Karpas-422 (cell line): ENCODE data around the gene PPP1R14D. TPM values are rescaled to one million over a fixed set of nuclear protein-coding genes. Genes with fewer than 3 reads are reported as not detected.
A peak's percentile ranks its signal among the peaks of the same experiment; 100 is the strongest.
"Not testable (repeated sequence)": the region's sequence is repeated elsewhere in the genome, so short reads cannot be mapped to it uniquely, and the experiment has no call there.

Source experiments
- DNase-seq: peaks from one replicate; pipeline ENCODE4 v3.0.0-alpha.2; 2015
- H2AFZ ChIP-seq: fragments of 200-600 bp; sonication (generic); 2 replicates; pipeline ENCODE4 v1.6.1; 2014; ENCODE audit warnings: antibody characterized with exemption, low read length, mixed read lengths
- H3K27ac ChIP-seq: fragments of 200-600 bp; sonication (generic); 2 replicates; pipeline ENCODE4 v1.5.1; 2014; ENCODE audit warnings: mild to moderate bottlenecking, low read length, moderate library complexity
- H3K27me3 ChIP-seq: fragments of 200-600 bp; sonication (generic); 2 replicates; pipeline ENCODE4 v1.6.1; 2014; ENCODE audit warnings: low read length, mixed read lengths
- H3K36me3 ChIP-seq: fragments of 200-600 bp; sonication (generic); 2 replicates; pipeline ENCODE4 v1.6.1; 2014; ENCODE audit warnings: low read length, mixed read lengths; ENCODE audit not compliant: insufficient read depth
- H3K4me1 ChIP-seq: fragments of 200-600 bp; sonication (generic); 2 replicates; pipeline ENCODE4 v1.6.1; 2014; ENCODE audit warnings: mild to moderate bottlenecking, low read length, mixed read lengths
- H3K4me2 ChIP-seq: fragments of 200-600 bp; sonication (generic); 2 replicates; pipeline ENCODE4 v1.6.1; 2014; ENCODE audit warnings: low read length, low read depth, mild to moderate bottlenecking; ENCODE audit not compliant: poor library complexity, severe bottlenecking
- H3K4me3 ChIP-seq: fragments of 200-600 bp; sonication (generic); 2 replicates; pipeline ENCODE4 v1.5.1; 2014; ENCODE audit warnings: mild to moderate bottlenecking, antibody characterized with exemption, low read length, mixed read lengths
- H3K79me2 ChIP-seq: fragments of 200-600 bp; sonication (generic); 2 replicates; pipeline ENCODE4 v1.6.1; 2014; ENCODE audit warnings: mild to moderate bottlenecking, low read length, mixed read lengths
- H3K9ac ChIP-seq: fragments of 200-600 bp; sonication (generic); 2 replicates; pipeline ENCODE4 v1.6.0; 2014; ENCODE audit warnings: low read length
- H3K9me2 ChIP-seq: fragments of 200-600 bp; sonication (generic), shearing (Covaris generic); replicated peaks from 2 replicates; pipeline ENCODE4 v1.6.0; 2014; ENCODE audit warnings: mild to moderate bottlenecking, low read length, moderate library complexity; ENCODE audit not compliant: insufficient read depth
- H3K9me3 ChIP-seq: fragments of 300-700, 200-600 bp; sonication (generic); 2 replicates; pipeline ENCODE4 v1.6.1; 2014; ENCODE audit warnings: low read length, mixed read lengths
- H4K20me1 ChIP-seq: fragments of 200-600 bp; sonication (generic); 2 replicates; pipeline ENCODE4 v1.6.1; 2014; ENCODE audit warnings: mild to moderate bottlenecking, antibody characterized with exemption, low read length, low read depth; ENCODE audit not compliant: insufficient read depth
- total RNA-seq: library from RNA; depleted of rRNA; stranded (reverse); fragments of >200 nt; shearing (Covaris generic); gene quantifications from 2 replicates; pipeline ENCODE4 v1.2.3, GENCODE V29; 2014; ENCODE audit warnings: low replicate concordance

The PPP1R14D gene
- total RNA-seq, 1 experiment from 2014 or later, result not detected

- H2AFZ ChIP-seq, result no peak overlapping the region
- no peaks in the 10 kb centered on the region for H3K27me3 ChIP-seq
- no peak for DNase-seq
- no peak overlapping the region for H3K9ac ChIP-seq
- H4K20me1 ChIP-seq, result no peaks in the 10 kb centered on the region
- no peak overlapping the region for H3K4me3 ChIP-seq
- peaks cover 22% of the 10 kb centered on the region for H3K4me1 ChIP-seq
- no peaks in the 10 kb centered on the region for H3K79me2 ChIP-seq
- no peaks in the 10 kb centered on the region for H3K9me3 ChIP-seq
- H3K4me2 ChIP-seq, result no peak overlapping the region
- H3K9me2 ChIP-seq, result no peaks in the 10 kb centered on the region
- no peaks in the 10 kb centered on the region for H3K36me3 ChIP-seq
- H3K27ac ChIP-seq, result no peak overlapping the region
Measured at GRCh38 chr15:40869686-40870085, 41.2 kb upstream of the PPP1R14D start.

DNA sequence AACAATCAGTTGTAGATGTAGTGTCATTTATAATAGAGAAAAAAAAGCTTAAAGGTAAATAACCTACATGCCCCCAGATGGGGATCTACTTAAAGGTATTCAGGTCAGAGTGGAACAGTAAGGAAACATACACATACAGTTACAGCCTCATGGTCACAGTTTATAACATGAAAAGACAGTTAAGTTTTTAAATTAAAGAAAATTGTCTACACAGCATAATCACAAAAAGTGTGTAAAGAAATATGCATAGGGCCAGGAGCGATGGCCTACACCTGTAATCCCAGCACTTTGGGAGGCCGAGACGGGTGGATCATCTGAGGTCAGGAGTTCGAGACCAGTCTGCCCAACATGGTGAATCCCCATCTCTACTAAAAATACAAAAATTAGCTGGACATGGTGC, 38.7 kb upstream of the PPP1R14D start:
- Histone ChIP-seq H3K4me1 (peaks cover 7% of the 10 kb centered on the region), H3K4me2 (no peak overlapping the region)
- no peak for DNase-seq

GRCh38 chr15:40863660-40864270, 35.3 kb upstream of the PPP1R14D start:
- H2AFZ ChIP-seq, result no peak overlapping the region
- no peaks in the 10 kb centered on the region for H3K9me3 ChIP-seq
- no peak overlapping the region for H3K4me2 ChIP-seq

More for the DNA sequence above, 38.7 kb upstream of the PPP1R14D start:
- Histone ChIP-seq H4K20me1 (no peaks in the 10 kb centered on the region), H3K79me2 (no peaks in the 10 kb centered on the region), H3K4me3 (no peak overlapping the region), H3K9ac (no peak overlapping the region), H2AFZ (no peak overlapping the region), H3K9me2 (no peaks in the 10 kb centered on the region), H3K9me3 (no peaks in the 10 kb centered on the region), H3K36me3 (no peaks in the 10 kb centered on the region), H3K27me3 (no peaks in the 10 kb centered on the region), H3K27ac (no peak overlapping the region)

GRCh38 chr15:40861147-40861546, 32.6 kb upstream of the PPP1R14D start:
- H3K36me3 ChIP-seq, H4K20me1 ChIP-seq, H3K4me2 ChIP-seq, H3K79me2 ChIP-seq, H2AFZ ChIP-seq, H3K9me3 ChIP-seq, H3K27ac ChIP-seq, H3K27me3 ChIP-seq, H3K4me3 ChIP-seq, H3K9me2 ChIP-seq, DNase-seq, H3K9ac ChIP-seq: not testable (repeated sequence)
- H3K4me1 ChIP-seq, result peaks cover 25% of the 10 kb centered on the region

More at GRCh38 chr15:40863660-40864270, 35.3 kb upstream of the PPP1R14D start:
- DNase-seq, result no peak
- H3K79me2 ChIP-seq, result no peaks in the 10 kb centered on the region
- no peak overlapping the region for H3K27ac ChIP-seq
- H3K36me3 ChIP-seq, result no peaks in the 10 kb centered on the region
- H3K9ac ChIP-seq, result no peak overlapping the region
- H3K4me3 ChIP-seq, result no peak overlapping the region
- H3K9me2 ChIP-seq, result no peaks in the 10 kb centered on the region
- peaks cover 9% of the 10 kb centered on the region for H3K4me1 ChIP-seq
- H4K20me1 ChIP-seq, result no peaks in the 10 kb centered on the region
- no peaks in the 10 kb centered on the region for H3K27me3 ChIP-seq

- no peaks in the 10 kb centered on the region for H3K27me3 ChIP-seq
- H3K9ac ChIP-seq, result peak overlapping the region; percentile 63
- DNase-seq, result peak; percentile 95
- no peaks in the 10 kb centered on the region for H3K9me2 ChIP-seq
- H3K79me2 ChIP-seq, result no peaks in the 10 kb centered on the region
- H3K9me3 ChIP-seq, result no peaks in the 10 kb centered on the region
- H4K20me1 ChIP-seq, result no peaks in the 10 kb centered on the region
- peak overlapping the region; percentile 73 for H3K4me2 ChIP-seq
- H3K4me1 ChIP-seq, result peaks cover 25% of the 10 kb centered on the region
- H3K36me3 ChIP-seq, result no peaks in the 10 kb centered on the region
- peak overlapping the region; percentile 90; the same call in 1 of the 2 replicates for H2AFZ ChIP-seq
- peak overlapping the region; percentile 78; the same call in 1 of the 2 replicates for H3K27ac ChIP-seq
- no peak overlapping the region; the same call in 1 of the 2 replicates for H3K4me3 ChIP-seq
Measured at GRCh38 chr15:40859206-40859851, 30.8 kb upstream of the PPP1R14D start.

DNA sequence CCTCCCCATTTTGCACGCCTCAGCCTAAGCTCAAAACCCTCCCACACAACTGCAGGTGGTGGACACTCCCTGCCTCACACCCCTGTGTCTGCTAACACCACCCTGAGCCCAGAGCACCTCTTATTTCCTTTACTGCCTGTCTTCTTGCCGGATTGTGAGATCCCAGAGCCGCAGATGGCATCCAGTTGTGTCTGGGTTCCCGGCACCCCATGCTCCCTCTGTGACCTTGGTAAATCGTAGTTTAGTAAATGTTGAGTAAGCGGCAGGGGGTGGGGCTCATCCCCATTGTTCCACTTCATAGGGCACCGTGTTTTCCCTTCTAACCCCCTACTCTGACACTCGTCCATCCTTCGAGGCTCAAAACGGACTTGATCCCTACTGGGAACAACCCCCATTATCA, 30.2 kb upstream of the PPP1R14D start:
- Histone ChIP-seq H3K27ac (peak overlapping the region; percentile 78), H4K20me1 (no peaks in the 10 kb centered on the region), H3K79me2 (no peaks in the 10 kb centered on the region), H3K9me3 (no peaks in the 10 kb centered on the region), H3K27me3 (no peaks in the 10 kb centered on the region), H3K4me2 (peak overlapping the region; percentile 73), H2AFZ (peak overlapping the region; percentile 90; the same call in 1 of the 2 replicates), H3K9me2 (no peaks in the 10 kb centered on the region), H3K4me1 (peaks cover 25% of the 10 kb centered on the region), H3K4me3 (peak overlapping the region; percentile 57), H3K9ac (peak overlapping the region; percentile 63), H3K36me3 (no peaks in the 10 kb centered on the region)
- DNase-seq, result no peak

DNA sequence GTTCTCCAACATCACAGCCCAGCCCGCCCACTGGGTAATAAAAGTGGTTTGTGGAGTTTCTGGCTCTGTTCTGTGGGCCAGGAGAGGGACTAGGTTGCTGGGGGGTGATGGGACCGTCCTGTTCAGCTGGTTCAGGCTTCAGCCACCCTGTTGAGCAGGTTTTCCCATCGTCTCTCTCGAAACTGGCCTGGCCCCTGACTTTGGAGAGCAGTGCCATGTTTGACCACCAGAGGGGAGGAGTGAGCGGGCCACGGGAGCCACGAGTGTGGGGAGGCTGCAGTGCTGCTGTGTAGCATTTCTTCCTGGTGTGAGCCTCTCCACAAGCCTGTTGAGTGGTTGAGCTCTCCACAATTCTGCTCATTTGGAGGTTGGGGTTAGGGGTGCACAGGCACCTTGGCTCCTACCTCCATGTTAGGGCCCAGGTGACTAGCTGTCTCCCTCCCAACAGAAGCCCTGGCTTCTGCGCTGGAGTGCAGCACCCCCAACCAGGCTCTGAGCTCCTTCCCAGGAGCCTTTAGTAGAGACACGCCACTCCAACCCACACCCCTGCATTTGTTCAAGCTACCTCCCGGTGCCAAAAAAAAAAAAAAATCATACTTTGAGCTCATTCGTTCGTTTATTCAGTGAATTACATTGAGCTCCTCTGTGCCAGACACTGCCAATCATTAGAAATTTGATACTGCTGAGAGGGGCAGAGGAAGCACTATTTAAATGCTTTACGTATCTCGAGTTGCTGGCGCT, 29.3 kb upstream of the PPP1R14D start:
- peak; percentile 95 for DNase-seq
- Histone ChIP-seq H2AFZ (peak overlapping the region; percentile 90), H3K4me2 (peak overlapping the region; percentile 73), H3K4me1 (peaks cover 25% of the 10 kb centered on the region), H3K36me3 (no peaks in the 10 kb centered on the region), H3K9me2 (no peaks in the 10 kb centered on the region), H3K27ac (peak overlapping the region; percentile 78), H3K9ac (peak overlapping the region; percentile 63), H3K4me3 (peak overlapping the region; percentile 57), H3K79me2 (no peaks in the 10 kb centered on the region), H4K20me1 (no peaks in the 10 kb centered on the region), H3K9me3 (no peaks in the 10 kb centered on the region), H3K27me3 (no peaks in the 10 kb centered on the region)

- Histone ChIP-seq H3K4me2 (no peak overlapping the region), H3K9me3 (no peaks in the 10 kb centered on the region)
Measured at GRCh38 chr15:40856746-40857145, 28.2 kb upstream of the PPP1R14D start.

More at GRCh38 chr15:40856746-40857145, 28.2 kb upstream of the PPP1R14D start:
- no peak overlapping the region for H3K9ac ChIP-seq
- no peaks in the 10 kb centered on the region for H3K36me3 ChIP-seq
- no peaks in the 10 kb centered on the region for H3K27me3 ChIP-seq
- no peaks in the 10 kb centered on the region for H4K20me1 ChIP-seq
- no peak overlapping the region for H3K27ac ChIP-seq
- H3K4me1 ChIP-seq, result peaks cover 25% of the 10 kb centered on the region
- H3K79me2 ChIP-seq, result no peaks in the 10 kb centered on the region
- DNase-seq, result no peak
- H3K4me3 ChIP-seq, result no peak overlapping the region
- H2AFZ ChIP-seq, result peak overlapping the region; percentile 57; the same call in 1 of the 2 replicates
- no peaks in the 10 kb centered on the region for H3K9me2 ChIP-seq
